Central memory CD4-positive, alpha-beta T cell (primary cell): ENCODE measurements around the gene ASIC2.

Source experiments
- DNase-seq: peaks from one replicate; pipeline ENCODE4 v3.0.0; 2022

ASIC2 gene

DNA sequence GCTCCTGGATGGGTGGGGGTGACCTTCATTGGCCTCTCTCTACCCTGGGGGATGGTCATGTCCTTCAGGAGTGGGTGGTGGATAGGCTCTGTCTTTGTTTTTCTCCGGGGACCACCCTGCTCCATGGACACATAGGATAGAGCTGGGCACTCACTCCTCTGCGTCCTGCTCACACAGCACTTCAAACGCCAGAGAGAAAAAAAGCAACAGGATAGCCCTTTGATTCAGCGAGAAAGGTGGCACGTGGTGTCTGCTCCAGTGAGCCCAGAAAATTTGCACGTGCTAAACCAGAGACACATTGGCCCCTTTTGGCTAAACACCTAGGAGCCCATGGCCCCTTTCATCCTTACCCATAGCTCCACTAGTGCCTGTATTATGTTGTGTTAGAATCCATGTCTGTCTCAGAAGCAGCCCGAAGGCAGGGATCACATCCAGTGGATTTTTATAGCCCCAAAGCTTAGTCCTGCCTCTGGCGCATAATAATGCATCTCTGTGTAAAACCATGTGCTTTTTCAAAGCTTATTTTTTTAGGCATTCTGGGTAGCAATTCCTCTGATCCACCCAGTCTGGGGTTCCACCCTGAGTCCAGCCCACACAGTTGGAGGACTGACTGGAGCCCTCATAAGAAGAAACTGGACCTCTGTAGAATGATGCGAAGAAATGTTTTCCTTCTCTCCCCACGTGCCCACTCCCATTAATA is 90.1 kb downstream of the ASIC2 start:
- DNase-seq = no peak

DNA sequence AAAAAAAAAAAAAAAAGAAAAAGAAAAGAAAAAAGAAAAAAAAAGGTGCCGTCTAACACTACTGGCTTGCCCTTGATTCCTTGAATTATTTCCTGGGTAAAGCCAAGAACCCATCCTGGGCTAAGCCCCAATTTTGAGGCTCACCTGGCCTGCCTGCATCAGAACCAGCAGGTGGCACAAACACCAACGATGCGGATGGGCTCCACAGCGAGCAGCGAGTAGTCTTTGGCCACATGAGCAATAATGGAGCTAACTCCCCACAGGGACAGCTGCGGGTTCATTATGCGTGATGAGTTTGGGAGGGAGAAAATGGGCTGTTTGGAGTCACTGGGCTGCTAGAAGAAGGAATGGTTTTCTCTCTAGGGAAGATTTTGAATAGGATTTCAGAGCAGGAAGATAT is 91.1 kb downstream of the ASIC2 start:
- no peak for DNase-seq

- no peak for DNase-seq
Observed at GRCh38 chr17:33201283-33201682, 91.8 kb downstream of the ASIC2 start.

DNA sequence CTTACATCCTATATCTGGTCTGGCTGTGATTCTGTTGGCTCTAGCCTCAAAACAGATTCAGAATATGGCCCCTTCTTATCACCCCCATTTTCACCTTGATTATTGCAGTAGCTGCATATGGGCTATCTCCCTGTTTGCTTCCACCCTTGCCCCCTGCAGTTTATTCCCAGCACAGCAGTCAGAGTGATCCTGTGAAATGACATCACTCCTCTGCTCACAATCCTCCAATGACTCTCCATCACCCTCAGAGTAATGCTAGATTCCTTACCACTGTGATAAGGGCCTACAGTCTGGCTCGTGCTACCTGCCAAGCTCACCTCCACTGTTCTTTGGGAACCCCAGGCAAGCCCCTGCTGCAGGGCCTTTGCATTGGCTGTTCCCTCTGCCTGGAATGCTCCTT is 92.5 kb downstream of the ASIC2 start:
- no peak for DNase-seq

GRCh38 chr17:33199571-33200510 is 93.3 kb downstream of the ASIC2 start:
- no peak for DNase-seq

DNA sequence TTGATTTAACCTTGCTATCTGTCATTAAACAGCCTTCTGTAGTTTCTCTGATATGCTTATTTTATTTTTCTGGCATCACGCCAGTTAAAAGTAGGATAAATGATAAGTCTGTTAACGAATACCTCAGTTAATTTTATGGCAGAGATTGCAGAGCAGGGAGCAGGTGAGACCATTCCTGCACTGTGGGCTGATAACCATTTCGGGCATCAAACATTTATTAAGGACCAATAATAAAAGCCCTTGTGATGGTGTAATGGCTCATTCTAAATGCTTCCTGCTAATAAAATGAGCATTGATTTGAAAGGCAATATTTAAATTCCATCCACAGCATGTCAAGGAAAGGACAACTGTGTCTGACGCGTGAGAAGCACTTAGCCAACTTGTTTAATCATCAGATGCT is 94.1 kb downstream of the ASIC2 start:
- no peak for DNase-seq

GRCh38 chr17:33197342-33197741 is 95.8 kb downstream of the ASIC2 start:
- DNase-seq = no peak

DNA sequence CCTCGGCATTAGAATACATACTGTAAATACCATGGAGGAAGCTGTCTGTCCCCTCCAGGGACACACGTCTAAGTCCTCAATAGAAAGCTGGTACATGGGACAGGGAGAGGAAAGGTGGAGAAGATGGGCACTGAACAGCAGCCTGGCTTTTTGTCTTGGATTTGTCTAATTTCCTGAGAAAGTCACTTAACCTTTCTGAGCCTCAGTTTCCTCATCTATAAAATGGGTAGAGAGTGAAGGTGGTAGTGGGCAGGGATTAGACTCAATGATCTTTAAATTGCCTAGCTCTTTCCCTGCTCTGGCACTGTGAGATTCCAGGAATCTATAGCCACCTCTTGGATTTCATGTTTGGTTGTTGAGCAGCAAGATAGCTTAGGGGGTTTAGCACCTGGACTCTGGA is 96.2 kb downstream of the ASIC2 start:
- no peak for DNase-seq

DNA sequence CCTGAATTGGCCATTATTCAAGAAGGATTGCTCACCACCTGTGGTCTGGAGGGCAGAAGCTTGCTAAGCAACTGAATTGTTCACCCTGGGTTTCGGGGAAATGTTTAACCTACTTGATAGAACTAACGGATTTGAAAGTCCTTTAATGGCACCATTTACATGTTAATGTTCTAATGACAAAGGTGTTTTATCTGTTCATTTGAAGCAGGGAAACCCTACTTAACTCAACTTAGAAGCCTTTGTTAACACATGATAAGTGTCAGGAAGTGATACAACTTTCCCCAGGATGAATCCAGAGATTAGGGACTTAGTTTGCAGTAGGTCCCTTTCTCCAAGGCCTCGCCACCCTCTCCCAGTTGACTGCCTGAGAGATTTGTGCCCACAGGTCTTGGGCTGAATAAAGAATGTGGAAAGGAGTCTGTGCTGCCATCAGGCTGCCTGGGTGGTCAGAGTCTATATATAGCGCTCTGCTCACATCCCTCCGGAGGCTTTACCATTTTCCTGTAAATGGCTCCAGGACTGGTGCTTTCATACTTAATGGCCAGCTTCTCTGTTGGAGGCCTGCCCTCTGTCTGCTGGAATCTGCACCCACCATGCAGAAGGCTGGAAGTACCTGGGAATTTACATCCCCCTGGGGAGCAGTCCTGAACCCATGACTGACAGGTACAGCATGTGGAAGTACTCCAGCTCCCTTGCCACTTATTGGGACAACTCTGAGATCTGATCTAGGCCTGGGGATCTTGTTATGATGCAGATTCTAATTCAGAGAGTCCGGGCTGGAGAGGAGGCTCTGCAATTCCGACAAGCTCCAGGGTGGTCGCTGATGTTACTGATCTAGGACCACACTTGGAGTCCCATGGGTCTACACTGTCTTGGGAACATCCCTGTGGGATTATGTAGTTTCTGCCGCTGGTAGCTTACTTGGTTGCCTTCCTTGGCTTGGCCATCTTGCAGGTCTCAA is 99.9 kb downstream of the ASIC2 start:
- DNase-seq = no peak

- DNase-seq = no peak
Observed at GRCh38 chr17:33183487-33184026, 109.5 kb downstream of the ASIC2 start.

- no peak for DNase-seq
Observed at GRCh38 chr17:33179151-33179550, 113.9 kb downstream of the ASIC2 start.

DNA sequence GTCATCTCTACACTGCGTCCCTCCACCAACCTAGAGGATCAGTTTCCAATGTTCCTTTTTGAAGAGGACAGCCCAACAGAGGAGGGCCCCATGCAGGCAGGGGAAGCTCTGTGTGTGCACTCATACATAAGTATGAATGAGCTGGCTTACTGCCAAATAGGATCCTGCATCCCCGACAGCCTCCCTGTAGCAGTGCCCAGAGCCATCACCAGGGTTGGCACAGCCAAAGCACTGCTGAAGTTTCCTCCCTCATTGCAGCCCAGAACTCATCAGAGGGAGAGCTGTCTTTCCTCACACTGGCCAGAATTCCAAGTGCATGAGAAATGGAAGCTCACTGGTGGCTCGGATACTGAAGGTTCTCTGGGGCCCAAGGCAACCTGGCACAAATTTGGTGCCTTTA is 114.4 kb downstream of the ASIC2 start:
- DNase-seq = no peak

GRCh38 chr17:33175562-33175961 is 117.5 kb downstream of the ASIC2 start:
- DNase-seq = no peak

DNA sequence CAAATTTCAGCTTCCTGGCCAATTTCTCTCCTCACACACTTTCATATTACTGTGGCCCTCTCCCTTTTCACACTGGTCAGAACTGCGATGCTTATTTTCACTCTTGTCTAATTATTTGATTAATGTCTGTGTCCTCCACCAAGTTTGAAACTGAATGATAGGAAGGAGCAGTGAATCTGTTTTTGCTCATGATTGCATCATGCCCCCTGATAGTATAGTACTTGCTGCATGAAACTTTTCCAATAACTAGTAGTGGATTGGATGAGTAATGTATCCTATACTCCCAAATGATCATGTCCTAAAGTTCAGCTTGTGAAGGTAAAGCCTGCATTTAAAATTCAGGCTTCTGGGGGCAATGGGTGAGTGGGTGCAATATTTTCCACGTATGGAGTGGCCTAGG is 121.2 kb downstream of the ASIC2 start:
- DNase-seq = no peak

DNA sequence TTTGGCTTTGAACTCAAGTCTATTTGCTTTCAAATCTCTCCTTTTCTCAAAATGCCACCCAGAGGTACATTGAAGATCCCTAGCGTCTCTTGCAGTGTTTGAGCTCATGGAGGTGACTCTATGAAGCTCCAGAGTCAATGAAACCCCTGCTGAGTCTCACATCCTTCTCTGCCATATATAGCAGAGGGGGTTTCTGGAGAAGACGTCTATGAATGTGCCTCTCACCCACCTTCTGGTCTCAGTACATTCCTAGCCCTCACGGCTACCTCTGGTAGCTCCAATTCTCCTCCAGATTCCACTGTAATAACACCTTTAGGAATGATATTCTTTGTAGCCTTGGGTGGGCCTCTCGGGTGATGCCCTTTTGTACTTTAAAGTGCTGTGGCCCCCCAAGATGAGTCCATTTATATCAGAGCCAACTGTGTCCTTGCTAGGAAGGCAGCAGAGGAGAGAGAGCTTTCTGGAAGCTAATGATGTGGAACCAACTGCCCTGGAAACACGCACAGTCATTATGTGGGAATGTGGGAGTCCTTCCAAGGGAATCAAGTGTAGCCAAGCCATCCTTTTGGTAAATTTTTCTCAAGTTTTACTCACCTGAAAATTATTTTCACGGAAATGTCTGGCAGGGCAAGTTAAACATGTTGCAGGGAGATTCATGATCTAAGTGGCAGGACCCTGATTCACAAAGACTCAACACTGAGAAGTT is 123.4 kb downstream of the ASIC2 start:
- DNase-seq = no peak

- no peak for DNase-seq
Observed at GRCh38 chr17:33167736-33168135, 125.4 kb downstream of the ASIC2 start.

DNA sequence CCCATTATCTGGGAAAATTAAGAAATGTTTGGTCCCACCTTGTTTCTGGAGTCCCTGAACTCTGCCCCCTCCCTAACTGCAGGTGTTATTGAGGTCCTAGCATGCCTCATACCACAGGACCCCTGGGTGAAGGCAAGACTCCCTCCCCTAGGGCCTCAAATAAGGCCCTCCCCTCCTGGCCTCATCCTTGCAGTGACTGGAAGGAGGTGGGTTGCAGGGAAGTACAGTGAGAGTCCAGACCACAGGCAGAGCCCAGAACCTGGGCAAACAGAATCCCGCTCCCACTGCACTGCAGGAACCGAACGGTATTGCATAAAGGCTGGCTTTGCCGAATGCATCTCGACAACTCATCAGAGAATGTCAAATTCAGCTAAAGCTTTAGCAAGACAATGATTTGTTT is 126.6 kb downstream of the ASIC2 start:
- no peak for DNase-seq

DNA sequence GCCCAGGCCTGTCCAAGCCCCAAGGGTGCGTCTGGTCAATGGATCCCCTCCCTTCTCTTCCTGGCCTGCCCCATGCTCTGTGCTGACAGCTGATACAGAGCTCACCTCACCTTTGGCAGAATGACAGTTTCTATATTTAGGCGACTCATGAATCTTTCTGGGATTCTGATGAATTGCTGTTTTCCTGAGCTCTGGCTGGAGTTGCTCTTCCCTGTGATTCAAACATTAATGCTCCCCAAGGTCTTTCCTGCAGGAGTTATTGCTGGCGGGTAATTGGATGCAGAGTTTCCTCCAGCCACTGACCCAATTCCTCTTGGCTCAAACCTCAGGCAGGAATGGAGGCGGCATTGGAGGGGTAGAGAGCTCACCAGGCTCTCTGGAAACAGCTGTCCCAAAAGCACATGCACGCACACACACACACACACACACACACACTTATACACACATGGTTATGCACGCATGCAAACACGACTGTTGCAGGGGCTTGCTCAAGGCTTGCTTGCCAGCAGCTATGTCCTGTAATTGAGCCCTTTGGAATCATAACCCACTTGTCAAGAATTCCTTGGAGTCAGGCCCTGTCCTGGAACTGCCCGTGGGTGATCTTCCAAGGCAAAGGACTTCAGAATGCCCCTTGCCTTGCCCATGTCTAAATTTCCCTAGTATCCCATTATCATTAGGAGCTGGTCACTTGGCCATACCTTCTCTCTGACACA is 128.8 kb downstream of the ASIC2 start:
- DNase-seq = no peak

DNA sequence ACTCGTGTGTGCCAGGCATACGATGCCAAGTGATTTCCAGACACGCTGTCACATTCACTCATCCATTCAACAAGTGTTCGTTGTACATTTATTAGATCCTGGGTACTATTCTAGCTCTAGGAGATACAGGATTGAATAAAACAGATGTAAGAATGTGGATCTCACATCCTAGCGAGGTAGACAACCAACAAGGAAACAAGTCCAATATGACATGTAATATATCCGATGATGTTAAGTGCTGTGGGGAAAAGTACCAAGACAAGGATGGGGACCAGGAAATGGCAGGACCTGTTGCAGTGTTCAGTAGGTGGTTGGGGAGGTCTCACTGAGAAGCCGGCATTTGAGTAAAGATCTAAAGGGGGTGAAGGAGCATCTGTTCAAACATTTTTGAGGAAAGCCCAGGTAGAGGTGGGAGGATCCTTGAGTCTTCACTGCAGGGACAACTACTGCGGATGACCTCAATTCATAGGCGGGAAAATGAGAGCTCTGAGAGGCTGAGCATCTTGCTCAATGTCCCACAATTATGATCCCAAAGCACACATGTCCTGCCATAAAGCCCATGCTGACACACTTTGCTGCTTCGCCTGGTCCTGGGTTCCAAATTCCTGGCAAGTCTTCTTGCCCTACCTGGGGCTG is 129.4 kb downstream of the ASIC2 start:
- DNase-seq = no peak

DNA sequence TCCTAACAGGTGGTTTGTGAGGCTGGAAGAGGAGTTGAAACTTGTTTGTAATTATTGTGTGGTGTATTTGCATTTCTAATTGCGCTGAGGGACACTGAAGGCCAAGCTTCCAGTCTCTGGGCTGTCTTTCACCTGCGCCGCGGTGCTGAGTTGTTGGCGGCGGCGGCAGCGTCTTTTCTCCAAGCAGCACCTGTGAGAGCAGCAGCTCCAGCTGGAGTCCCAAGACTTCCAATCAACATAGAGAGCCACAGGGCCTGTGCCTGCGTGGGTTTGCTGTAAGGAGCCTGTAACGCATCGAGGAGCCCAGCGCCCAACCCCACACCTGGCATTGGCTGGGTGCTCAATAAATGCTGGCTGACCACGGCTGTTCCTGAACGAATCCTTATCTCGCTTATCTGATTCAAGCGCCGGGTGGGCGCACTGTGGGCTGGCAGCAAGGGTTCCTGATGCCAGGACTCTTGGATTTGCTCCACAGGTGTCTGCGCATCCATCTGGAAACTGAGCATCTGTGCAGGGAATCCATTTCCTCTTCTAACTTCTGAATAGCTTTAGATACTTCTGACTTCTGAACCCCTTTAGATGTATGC is 138.1 kb downstream of the ASIC2 start:
- no peak for DNase-seq
